ENCODE data around the gene CDKAL1.

- TF ChIP-seq BHLHE40 (IDR thresholded peaks at IDR 0.05; ENCODE audit: low read depth, low read length), result no peak
- TF ChIP-seq RFX5 (IDR thresholded peaks at IDR 0.05), result no peak
- no peak for TF ChIP-seq CTCF (IDR thresholded peaks at IDR 0.05)
- TF ChIP-seq CHD4 (IDR thresholded peaks at IDR 0.05; ENCODE audit: borderline replicate concordance), result no peak
- no peak for TF ChIP-seq RCOR1 (IDR thresholded peaks at IDR 0.05; ENCODE audit: low read depth, low read length)
- TF ChIP-seq POLR2A (IDR thresholded peaks at IDR 0.05; ENCODE audit: low read length), result no peak
These were observed 130.0 kb downstream of the CDKAL1 start for GRCh38 chr6:20664250-20664649.
